ENCODE data around the gene TBC1D5. TPM values are rescaled to one million over a fixed set of nuclear protein-coding genes. Genes with fewer than 3 reads are reported as not detected.

TBC1D5 gene
- total RNA-seq, 1 experiment from 2014 or later, result 33.9 TPM

DNA sequence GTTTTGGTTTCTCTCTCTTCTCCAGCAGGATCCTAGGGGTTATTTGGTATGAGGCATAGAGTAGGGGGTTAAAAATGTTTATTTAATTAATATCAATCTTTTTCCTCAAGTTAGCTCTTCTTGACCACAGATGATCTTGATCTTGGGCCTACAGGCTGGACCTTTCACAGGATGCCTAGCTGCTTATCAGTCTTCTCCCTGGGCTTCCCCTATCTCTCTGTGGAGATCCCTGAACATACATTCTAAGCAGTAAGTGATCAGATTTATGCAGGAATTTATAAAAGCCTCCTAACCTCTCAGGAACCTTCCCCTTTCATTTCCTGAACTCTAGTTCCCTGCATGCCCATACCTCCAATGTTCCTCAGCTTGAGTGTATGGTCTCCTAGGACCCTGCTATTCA, 428.3 kb downstream of the TBC1D5 start:
- Histone ChIP-seq H4K20me1 (ENCODE audit: insufficient read depth) (no peaks in the 10 kb centered on the region), H3K4me1 (ENCODE audit: control insufficient read depth in 1 of 2, insufficient read depth in 2 of 2, low read length in 2 of 2) (no peaks in the 10 kb centered on the region), H2AFZ (ENCODE audit: low read depth, low read length, poor library complexity, severe bottlenecking) (no peak overlapping the region), H3K9me3 (ENCODE audit: control insufficient read depth in 1 of 2, insufficient read depth in 1 of 2, low read depth in 1 of 2, low read length in 2 of 2) (no peaks in the 10 kb centered on the region), H3K4me2 (ENCODE audit: low read length) (no peak overlapping the region), H3K4me3 (replicated peaks in 1 of 2; ENCODE audit: low read depth in 1 of 2, low read length in 2 of 2) (no peak overlapping the region), H3K9me2 (ENCODE audit: insufficient read depth) (no peaks in the 10 kb centered on the region), H3K27me3 (ENCODE audit: insufficient read depth, low read length) (no peaks in the 10 kb centered on the region), H3K36me3 (ENCODE audit: control insufficient read depth in 1 of 2, insufficient read depth in 2 of 2, low read length in 2 of 2) (no peaks in the 10 kb centered on the region), H3K9ac (ENCODE audit: low read length) (no peak overlapping the region), H3K27ac (ENCODE audit: low read depth, low read length) (no peak overlapping the region), H3K79me2 (ENCODE audit: insufficient read depth, low read length) (no peaks in the 10 kb centered on the region)
- RAD21 ChIA-PET (ENCODE audit: low non-redundant PET in 1 of 2, low total read pairs in 2 of 2, uncharacterized antibody in 2 of 2, unreplicated experiment in 2 of 2), result no interaction called here
- ATAC-seq (no peak), DNase-seq (ENCODE audit: low read depth, low spot score) (no peak)
- POLR2A ChIA-PET, result no interaction called here
- CTCF ChIA-PET, result no interaction called here
- intact Hi-C loops (cut with micrococcal nuclease), result no loop called here
- TF ChIP-seq, protein P1, sequence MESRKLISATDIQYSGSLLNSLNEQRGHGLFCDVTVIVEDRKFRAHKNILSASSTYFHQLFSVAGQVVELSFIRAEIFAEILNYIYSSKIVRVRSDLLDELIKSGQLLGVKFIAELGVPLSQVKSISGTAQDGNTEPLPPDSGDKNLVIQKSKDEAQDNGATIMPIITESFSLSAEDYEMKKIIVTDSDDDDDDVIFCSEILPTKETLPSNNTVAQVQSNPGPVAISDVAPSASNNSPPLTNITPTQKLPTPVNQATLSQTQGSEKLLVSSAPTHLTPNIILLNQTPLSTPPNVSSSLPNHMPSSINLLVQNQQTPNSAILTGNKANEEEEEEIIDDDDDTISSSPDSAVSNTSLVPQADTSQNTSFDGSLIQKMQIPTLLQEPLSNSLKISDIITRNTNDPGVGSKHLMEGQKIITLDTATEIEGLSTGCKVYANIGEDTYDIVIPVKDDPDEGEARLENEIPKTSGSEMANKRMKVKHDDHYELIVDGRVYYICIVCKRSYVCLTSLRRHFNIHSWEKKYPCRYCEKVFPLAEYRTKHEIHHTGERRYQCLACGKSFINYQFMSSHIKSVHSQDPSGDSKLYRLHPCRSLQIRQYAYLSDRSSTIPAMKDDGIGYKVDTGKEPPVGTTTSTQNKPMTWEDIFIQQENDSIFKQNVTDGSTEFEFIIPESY (IDR thresholded peaks at IDR 0.05; ENCODE audit: extremely low read depth, insufficient replicate concordance, low read length), result no peak
- TF ChIP-seq YY1 (IDR thresholded peaks at IDR 0.05; ENCODE audit: extremely low read depth, insufficient replicate concordance, low read depth, low read length) (no peak), EZH2 (IDR thresholded peaks at IDR 0.05) (no peak), JUND (IDR thresholded peaks at IDR 0.05) (no peak)
- no TSS peak for BruUV-seq (replicated peaks)

DNA sequence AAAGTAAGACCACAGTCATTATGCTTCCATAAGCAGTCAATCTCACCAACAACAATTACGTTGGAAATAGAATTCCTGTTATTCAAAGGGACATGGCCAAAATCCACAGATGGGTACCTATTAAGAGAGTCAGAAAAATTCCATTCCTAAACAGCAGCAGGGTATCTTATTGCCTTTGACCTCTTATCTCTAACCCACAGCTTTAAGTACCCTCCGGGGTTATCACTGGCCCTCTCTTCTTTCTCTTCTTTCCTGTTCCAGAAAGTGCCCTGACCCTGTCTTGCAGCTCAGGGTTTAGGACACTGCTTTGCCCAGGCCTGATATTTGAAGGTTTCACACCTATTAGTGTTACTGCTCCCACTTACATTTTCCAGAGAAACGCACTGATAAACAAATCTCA, 428.7 kb downstream of the TBC1D5 start:
- RAD21 ChIA-PET (ENCODE audit: low non-redundant PET in 1 of 2, low total read pairs in 2 of 2, uncharacterized antibody in 2 of 2, unreplicated experiment in 2 of 2), result no interaction called here
- intact Hi-C loops (cut with micrococcal nuclease), result no loop called here
- POLR2A ChIA-PET, result no interaction called here
- no peak for TF ChIP-seq ZNF274 (IDR thresholded peaks at IDR 0.05; ENCODE audit: low read depth, low read length)
- no peak for TF ChIP-seq YY1 (IDR thresholded peaks at IDR 0.05; ENCODE audit: extremely low read depth, insufficient replicate concordance, low read depth, low read length)
- no peak for TF ChIP-seq CBX3 (IDR thresholded peaks at IDR 0.05; ENCODE audit: low read depth)
- TF ChIP-seq EZH2 (IDR thresholded peaks at IDR 0.05), result no peak
- TF ChIP-seq JUND (IDR thresholded peaks at IDR 0.05), result no peak
- TF ChIP-seq SP1 (IDR thresholded peaks at IDR 0.05; ENCODE audit: low read depth), result no peak
- TF ChIP-seq TCF7L2 (IDR thresholded peaks at IDR 0.05; ENCODE audit: borderline replicate concordance, extremely low read depth, insufficient read depth, insufficient read length), result no peak
- TF ChIP-seq, protein P2, sequence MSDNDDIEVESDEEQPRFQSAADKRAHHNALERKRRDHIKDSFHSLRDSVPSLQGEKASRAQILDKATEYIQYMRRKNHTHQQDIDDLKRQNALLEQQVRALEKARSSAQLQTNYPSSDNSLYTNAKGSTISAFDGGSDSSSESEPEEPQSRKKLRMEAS (IDR thresholded peaks at IDR 0.05), result no peak
- no peak for TF ChIP-seq RAD21 (IDR thresholded peaks at IDR 0.05; ENCODE audit: low read depth)
- no peak for TF ChIP-seq EGR1 (IDR thresholded peaks at IDR 0.05; ENCODE audit: low read depth)
- TF ChIP-seq, protein P3, sequence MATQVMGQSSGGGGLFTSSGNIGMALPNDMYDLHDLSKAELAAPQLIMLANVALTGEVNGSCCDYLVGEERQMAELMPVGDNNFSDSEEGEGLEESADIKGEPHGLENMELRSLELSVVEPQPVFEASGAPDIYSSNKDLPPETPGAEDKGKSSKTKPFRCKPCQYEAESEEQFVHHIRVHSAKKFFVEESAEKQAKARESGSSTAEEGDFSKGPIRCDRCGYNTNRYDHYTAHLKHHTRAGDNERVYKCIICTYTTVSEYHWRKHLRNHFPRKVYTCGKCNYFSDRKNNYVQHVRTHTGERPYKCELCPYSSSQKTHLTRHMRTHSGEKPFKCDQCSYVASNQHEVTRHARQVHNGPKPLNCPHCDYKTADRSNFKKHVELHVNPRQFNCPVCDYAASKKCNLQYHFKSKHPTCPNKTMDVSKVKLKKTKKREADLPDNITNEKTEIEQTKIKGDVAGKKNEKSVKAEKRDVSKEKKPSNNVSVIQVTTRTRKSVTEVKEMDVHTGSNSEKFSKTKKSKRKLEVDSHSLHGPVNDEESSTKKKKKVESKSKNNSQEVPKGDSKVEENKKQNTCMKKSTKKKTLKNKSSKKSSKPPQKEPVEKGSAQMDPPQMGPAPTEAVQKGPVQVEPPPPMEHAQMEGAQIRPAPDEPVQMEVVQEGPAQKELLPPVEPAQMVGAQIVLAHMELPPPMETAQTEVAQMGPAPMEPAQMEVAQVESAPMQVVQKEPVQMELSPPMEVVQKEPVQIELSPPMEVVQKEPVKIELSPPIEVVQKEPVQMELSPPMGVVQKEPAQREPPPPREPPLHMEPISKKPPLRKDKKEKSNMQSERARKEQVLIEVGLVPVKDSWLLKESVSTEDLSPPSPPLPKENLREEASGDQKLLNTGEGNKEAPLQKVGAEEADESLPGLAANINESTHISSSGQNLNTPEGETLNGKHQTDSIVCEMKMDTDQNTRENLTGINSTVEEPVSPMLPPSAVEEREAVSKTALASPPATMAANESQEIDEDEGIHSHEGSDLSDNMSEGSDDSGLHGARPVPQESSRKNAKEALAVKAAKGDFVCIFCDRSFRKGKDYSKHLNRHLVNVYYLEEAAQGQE (IDR thresholded peaks at IDR 0.05; ENCODE audit: low read depth), result no peak
- TF ChIP-seq POLR2AphosphoS5 (IDR thresholded peaks at IDR 0.05; ENCODE audit: low read depth, low read length), result no peak
- TF ChIP-seq EZH2phosphoT487 (IDR thresholded peaks at IDR 0.05; ENCODE audit: borderline replicate concordance), result no peak
- TF ChIP-seq CEBPB (IDR thresholded peaks at IDR 0.05; ENCODE audit: low read depth), result no peak
- TF ChIP-seq POLR2A (IDR thresholded peaks at IDR 0.05; ENCODE audit: borderline replicate concordance, extremely low read depth, insufficient read depth, insufficient read length), result no peak
- TF ChIP-seq FOSL1 (IDR thresholded peaks at IDR 0.05; ENCODE audit: low read depth), result no peak

More for the DNA sequence above, 428.7 kb downstream of the TBC1D5 start:
- no peak for DNase-seq (ENCODE audit: low read depth, low spot score)
- no peaks in the 10 kb centered on the region for H3K36me3 ChIP-seq (ENCODE audit: control insufficient read depth in 1 of 2, insufficient read depth in 2 of 2, low read length in 2 of 2)
- H3K9me3 ChIP-seq (ENCODE audit: control insufficient read depth in 1 of 2, insufficient read depth in 1 of 2, low read depth in 1 of 2, low read length in 2 of 2), result no peaks in the 10 kb centered on the region
- H3K9ac ChIP-seq (ENCODE audit: low read length), result no peak overlapping the region
- no peaks in the 10 kb centered on the region for H3K79me2 ChIP-seq (ENCODE audit: insufficient read depth, low read length)
- H3K27ac ChIP-seq (ENCODE audit: low read depth, low read length), result no peak overlapping the region
- H3K9me2 ChIP-seq (ENCODE audit: insufficient read depth), result no peaks in the 10 kb centered on the region
- CTCF ChIA-PET, result no interaction called here
- no peak for ATAC-seq
- no peaks in the 10 kb centered on the region for H4K20me1 ChIP-seq (ENCODE audit: insufficient read depth)
- BruUV-seq (replicated peaks), result no TSS peak
- H3K4me2 ChIP-seq (ENCODE audit: low read length), result no peak overlapping the region
- H2AFZ ChIP-seq (ENCODE audit: low read depth, low read length, poor library complexity, severe bottlenecking), result no peak overlapping the region
- no peak overlapping the region for H3K4me3 ChIP-seq (replicated peaks in 1 of 2; ENCODE audit: low read depth in 1 of 2, low read length in 2 of 2)
- no peaks in the 10 kb centered on the region for H3K27me3 ChIP-seq (ENCODE audit: insufficient read depth, low read length)
- H3K4me1 ChIP-seq (ENCODE audit: control insufficient read depth in 1 of 2, insufficient read depth in 2 of 2, low read length in 2 of 2), result no peaks in the 10 kb centered on the region

Data from HCT116 (cell line).